PC-9 (cell line): Measurements from ENCODE around the gene FMR1. TPM values are rescaled to one million over a fixed set of nuclear protein-coding genes. Genes with fewer than 3 reads are reported as not detected.

Experiments used
- BruUV-seq: library from RNA; stranded (reverse); fragments of 400-500 nt; replicated peaks from 2 replicates; lab custom pipeline; 2021; lab: Mats Ljungman, UMichigan
- CTCF ChIA-PET: fragments of 300-600 bp; sonication (Branson Sonifier 250); formaldehyde crosslinking; loops from one replicate; lab custom pipeline; 2022; ENCODE audit warnings: antibody characterized with exemption; lab: Charles Lee
- POLR2A ChIA-PET: fragments of 300-600 bp; sonication (Branson Sonifier 250); formaldehyde crosslinking; loops from one replicate; lab custom pipeline; 2022; ENCODE audit warnings: antibody characterized with exemption; ENCODE audit not compliant: unreplicated experiment; lab: Charles Lee
- DNase-seq, 2 experiments: peaks; one replicate each; pipeline versions ENCODE4 v3.0.0 to v3.0.0-alpha.2; 2015 to 2022; ENCODE audit warnings: mixed read lengths in 1 of 2
- H2AFZ ChIP-seq: fragments of 200-600 bp; sonication (generic); 2 replicates; pipeline ENCODE4 v1.8.1; 2017; ENCODE audit warnings: antibody characterized with exemption
- H3F3A ChIP-seq: fragments of 200-600 bp; sonication (generic); 2 replicates; pipeline ENCODE4 v1.8.1; 2017; ENCODE audit warnings: antibody characterized with exemption, mild to moderate bottlenecking, low read depth; ENCODE audit not compliant: insufficient read depth
- H3K27ac ChIP-seq: fragments of 200-600 bp; sonication (generic); 2 replicates; pipeline ENCODE4 v1.6.1; 2016; ENCODE audit warnings: mixed run types
- H3K27me3 ChIP-seq: fragments of 200-600 bp; sonication (generic); 2 replicates; pipeline ENCODE4 v1.6.1; 2016; ENCODE audit warnings: low read depth, mixed run types; ENCODE audit not compliant: insufficient read depth
- H3K36me3 ChIP-seq: fragments of 200-600 bp; sonication (generic); 2 replicates; pipeline ENCODE4 v1.6.1; 2016; ENCODE audit warnings: low read depth, mixed run types
- H3K4me1 ChIP-seq: fragments of 200-600 bp; sonication (generic); replicated peaks from 2 replicates; pipeline ENCODE4 v1.6.1; 2016; ENCODE audit warnings: mixed run types; ENCODE audit not compliant: insufficient read depth
- H3K4me2 ChIP-seq: fragments of 200-600 bp; sonication (generic); 2 replicates; pipeline ENCODE4 v1.6.1; 2017; ENCODE audit warnings: mixed run types
- H3K4me3 ChIP-seq: fragments of 200-600 bp; sonication (generic); 2 replicates; pipeline ENCODE4 v1.6.1; 2016; ENCODE audit warnings: mixed run types
- H3K79me2 ChIP-seq: fragments of 200-600 bp; sonication (generic); 2 replicates; pipeline ENCODE4 v1.6.1; 2017; ENCODE audit warnings: low read depth, mixed run types
- H3K9me2 ChIP-seq: fragments of 200-600 bp; sonication (generic); 2 replicates; pipeline ENCODE4 v1.8.1; 2017; ENCODE audit warnings: mild to moderate bottlenecking; ENCODE audit not compliant: insufficient read depth
- H3K9me3 ChIP-seq: fragments of 200-600 bp; sonication (generic); 2 replicates; pipeline ENCODE4 v1.8.1; 2016; ENCODE audit warnings: low read depth; ENCODE audit not compliant: insufficient read depth
- H4K20me1 ChIP-seq: fragments of 200-600 bp; sonication (generic); 2 replicates; pipeline ENCODE4 v1.8.1; 2017; ENCODE audit not compliant: insufficient read depth
- CTCF ChIP-seq: fragments of 200-600 bp; sonication (generic); conservative IDR thresholded peaks from 2 replicates; pipeline ENCODE4 v1.6.1; 2017; ENCODE audit warnings: mixed run types, antibody characterized with exemption, mild to moderate bottlenecking, moderate library complexity
- EZH2 ChIP-seq: fragments of 200-600 bp; sonication (generic); IDR thresholded peaks from 2 replicates; pipeline ENCODE4 v1.8.0; 2017; ENCODE audit warnings: antibody characterized with exemption, low read depth
- intact Hi-C: fragments of 100-400 bp; cut with micrococcal nuclease; formaldehyde crosslinking; loops from one replicate; pipeline ENCODE4 v1.10.0; 2022; ENCODE audit not compliant: unreplicated experiment
- total RNA-seq: library from RNA; stranded (reverse); gene quantifications from 2 replicates; pipeline ENCODE4 v1.2.3, GENCODE V29; 2021

FMR1 gene
- total RNA-seq, 1 experiment from 2014 or later, result 99.9 TPM

- no peak overlapping the region for H3K4me2 ChIP-seq
- peaks cover 21% of the 10 kb centered on the region for H3K36me3 ChIP-seq
- TF ChIP-seq EZH2 (no peak), CTCF (no peak)
- CTCF ChIA-PET, result no interaction called here
- H3K9me2 ChIP-seq, result no peaks in the 10 kb centered on the region
- no peak overlapping the region for H3K4me3 ChIP-seq
- H3K27ac ChIP-seq, result no peak overlapping the region
- H3F3A ChIP-seq, result no peaks in the 10 kb centered on the region
- POLR2A ChIA-PET, result interaction anchor here (0.6 kb wide), 1 partner anchor 38 kb away, joined by 3 read pairs; no protein-coding TSS in a partner anchor
- DNase-seq, result no peak
- no TSS peak for BruUV-seq
- no peaks in the 10 kb centered on the region for H3K27me3 ChIP-seq
- H3K9me3 ChIP-seq, result no peaks in the 10 kb centered on the region
- no peaks in the 10 kb centered on the region for H3K4me1 ChIP-seq
- no peaks in the 10 kb centered on the region for H4K20me1 ChIP-seq
- intact Hi-C loops, result no loop called here
- no peaks in the 10 kb centered on the region for H3K79me2 ChIP-seq
- no peak overlapping the region for H2AFZ ChIP-seq
Observed at GRCh38 chrX:147950352-147950751, 38.6 kb downstream of the FMR1 start.

GRCh38 chrX:147953976-147954375, 42.3 kb downstream of the FMR1 start:
- no peak for TF ChIP-seq EZH2
- no peak for TF ChIP-seq CTCF
- Histone ChIP-seq H3K27me3 (no peaks in the 10 kb centered on the region), H3K4me1 (peaks cover 15% of the 10 kb centered on the region), H3K4me2 (no peak overlapping the region), H3K9me3 (no peaks in the 10 kb centered on the region), H3K9me2 (no peaks in the 10 kb centered on the region), H2AFZ (no peak overlapping the region), H3K27ac (no peak overlapping the region), H3K4me3 (no peak overlapping the region), H4K20me1 (no peaks in the 10 kb centered on the region), H3F3A (peaks cover 7% of the 10 kb centered on the region; the same call in 1 of the 2 replicates), H3K79me2 (no peaks in the 10 kb centered on the region), H3K36me3 (peaks cover 5% of the 10 kb centered on the region; the same call in 1 of the 2 replicates)
- no TSS peak for BruUV-seq
- no peak for DNase-seq
- POLR2A ChIA-PET, result no interaction called here
- CTCF ChIA-PET, result no interaction called here
- intact Hi-C loops, result no loop called here

- H3K4me3 ChIP-seq, result no peak overlapping the region
- intact Hi-C loops, result no loop called here
- POLR2A ChIA-PET, result no interaction called here
- no peak for TF ChIP-seq CTCF
- no peak for TF ChIP-seq EZH2
- H3K27me3 ChIP-seq, result no peaks in the 10 kb centered on the region
- no TSS peak for BruUV-seq
- H3K36me3 ChIP-seq, result no peaks in the 10 kb centered on the region
- H3K4me2 ChIP-seq, result no peak overlapping the region
- H3K27ac ChIP-seq, result no peak overlapping the region
- no peaks in the 10 kb centered on the region for H3K9me3 ChIP-seq
- H3K9me2 ChIP-seq, result no peaks in the 10 kb centered on the region
- peaks cover 16% of the 10 kb centered on the region for H3K4me1 ChIP-seq
- H4K20me1 ChIP-seq, result no peaks in the 10 kb centered on the region
- DNase-seq, result no peak
- peaks cover 7% of the 10 kb centered on the region; the same call in 1 of the 2 replicates for H3F3A ChIP-seq
- H3K79me2 ChIP-seq, result no peaks in the 10 kb centered on the region
- CTCF ChIA-PET, result no interaction called here
- H2AFZ ChIP-seq, result no peak overlapping the region
Observed at GRCh38 chrX:147957291-147957690, 45.6 kb downstream of the FMR1 start.
